VCaP (cell line): ENCODE results near the gene TRIM47.

ENCODE experiments used
- H3K27ac ChIP-seq: fragments of 450-650 bp; 2 replicates; pipeline ENCODE4 v1.5.1; 2017
- TF ChIP-seq, protein P1 (sequence below): fragments of 450-650 bp; conservative IDR thresholded peaks from 2 replicates; pipeline ENCODE4 v1.5.1; 2017; ENCODE audit warnings: mild to moderate bottlenecking, moderate library complexity

TRIM47 gene

DNA sequence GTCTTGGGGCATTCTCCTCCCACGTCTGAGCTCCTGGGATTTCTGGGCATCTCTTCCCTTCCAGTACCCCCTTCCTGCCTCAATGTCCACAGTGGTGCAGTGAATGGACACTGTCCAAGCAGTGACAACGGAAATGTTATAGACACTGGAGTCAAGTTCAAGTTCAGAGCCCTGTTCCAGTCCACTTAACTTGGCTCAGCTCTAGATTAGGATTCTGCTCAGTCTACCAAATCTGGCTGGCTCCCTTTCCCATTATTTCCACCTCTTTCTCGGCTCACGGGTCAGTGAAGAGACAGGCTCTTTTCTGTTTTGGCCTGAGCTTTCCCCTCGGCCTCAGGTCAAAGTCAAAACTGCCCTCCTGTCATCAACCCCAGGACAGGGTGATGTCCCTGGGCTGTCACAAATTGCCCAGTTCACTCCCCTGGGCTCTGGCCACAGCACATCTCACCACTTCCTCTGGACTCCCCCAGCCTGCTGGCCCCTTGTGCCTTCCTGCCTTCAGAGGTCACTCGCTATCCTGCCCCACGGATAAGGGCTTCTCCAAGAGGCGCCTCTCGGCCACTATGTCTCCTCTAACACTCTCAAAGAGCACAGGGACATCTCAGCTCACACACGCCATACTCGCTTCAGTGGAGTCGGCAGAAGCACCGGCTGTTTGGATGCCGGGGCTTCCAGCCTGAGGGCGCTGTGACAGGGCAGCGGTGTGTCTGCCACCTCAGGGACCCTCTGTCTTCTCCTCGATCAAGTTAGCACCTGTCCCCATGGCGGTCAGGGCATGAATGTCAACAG lies 44.0 kb upstream of the TRIM47 start:
- H3K27ac ChIP-seq, result no peak overlapping the region
- TF ChIP-seq, protein P1, sequence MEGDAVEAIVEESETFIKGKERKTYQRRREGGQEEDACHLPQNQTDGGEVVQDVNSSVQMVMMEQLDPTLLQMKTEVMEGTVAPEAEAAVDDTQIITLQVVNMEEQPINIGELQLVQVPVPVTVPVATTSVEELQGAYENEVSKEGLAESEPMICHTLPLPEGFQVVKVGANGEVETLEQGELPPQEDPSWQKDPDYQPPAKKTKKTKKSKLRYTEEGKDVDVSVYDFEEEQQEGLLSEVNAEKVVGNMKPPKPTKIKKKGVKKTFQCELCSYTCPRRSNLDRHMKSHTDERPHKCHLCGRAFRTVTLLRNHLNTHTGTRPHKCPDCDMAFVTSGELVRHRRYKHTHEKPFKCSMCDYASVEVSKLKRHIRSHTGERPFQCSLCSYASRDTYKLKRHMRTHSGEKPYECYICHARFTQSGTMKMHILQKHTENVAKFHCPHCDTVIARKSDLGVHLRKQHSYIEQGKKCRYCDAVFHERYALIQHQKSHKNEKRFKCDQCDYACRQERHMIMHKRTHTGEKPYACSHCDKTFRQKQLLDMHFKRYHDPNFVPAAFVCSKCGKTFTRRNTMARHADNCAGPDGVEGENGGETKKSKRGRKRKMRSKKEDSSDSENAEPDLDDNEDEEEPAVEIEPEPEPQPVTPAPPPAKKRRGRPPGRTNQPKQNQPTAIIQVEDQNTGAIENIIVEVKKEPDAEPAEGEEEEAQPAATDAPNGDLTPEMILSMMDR, result no peak

DNA sequence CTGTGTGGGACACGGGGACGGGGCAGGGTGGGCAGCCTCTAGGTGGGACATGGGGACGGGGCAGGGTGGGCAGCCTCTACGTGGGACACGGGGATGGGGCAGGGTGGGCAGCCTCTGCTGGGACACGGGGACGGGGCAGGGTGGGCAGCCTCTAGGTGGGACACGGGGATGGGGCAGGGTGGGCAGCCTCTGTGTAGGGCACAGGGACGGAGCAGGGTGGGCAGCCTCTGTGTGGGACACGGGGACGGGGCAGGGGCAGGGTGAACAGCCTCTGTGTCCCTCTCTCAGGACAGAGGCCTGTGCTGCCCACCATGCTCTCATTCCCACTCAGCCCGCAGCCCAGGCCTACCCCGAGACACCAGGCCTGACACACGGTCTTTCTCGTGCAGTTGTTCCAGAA lies 43.2 kb upstream of the TRIM47 start:
- no peak overlapping the region for H3K27ac ChIP-seq
- TF ChIP-seq, protein P1, result no peak

DNA sequence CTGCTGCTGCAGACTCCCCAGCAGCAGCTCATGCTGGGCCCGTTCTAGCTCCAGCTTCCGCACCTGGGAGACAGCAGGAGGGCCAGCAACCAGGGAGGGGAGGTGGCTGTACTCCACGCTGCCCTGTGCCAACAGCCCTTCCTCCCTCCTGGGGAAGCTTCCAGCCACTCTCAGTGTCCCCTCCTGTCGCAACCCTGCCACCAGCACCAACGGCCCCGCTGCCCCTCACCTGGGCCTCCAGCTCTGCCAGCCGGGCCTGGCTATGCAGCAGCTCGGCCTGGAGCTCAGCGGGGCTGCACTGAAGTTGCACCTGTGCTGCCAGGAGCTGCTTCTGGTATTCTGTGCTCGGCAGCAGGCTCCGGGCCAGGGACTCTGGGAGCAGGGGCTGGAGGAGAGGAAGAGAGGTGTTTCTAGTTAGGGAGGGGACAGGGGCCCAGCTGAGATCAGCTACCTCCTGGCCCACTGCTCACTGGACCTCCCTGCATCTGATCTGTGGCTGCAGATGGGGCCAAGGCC lies 41.7 kb upstream of the TRIM47 start:
- no peak overlapping the region for H3K27ac ChIP-seq
- TF ChIP-seq, protein P1, result no peak

DNA sequence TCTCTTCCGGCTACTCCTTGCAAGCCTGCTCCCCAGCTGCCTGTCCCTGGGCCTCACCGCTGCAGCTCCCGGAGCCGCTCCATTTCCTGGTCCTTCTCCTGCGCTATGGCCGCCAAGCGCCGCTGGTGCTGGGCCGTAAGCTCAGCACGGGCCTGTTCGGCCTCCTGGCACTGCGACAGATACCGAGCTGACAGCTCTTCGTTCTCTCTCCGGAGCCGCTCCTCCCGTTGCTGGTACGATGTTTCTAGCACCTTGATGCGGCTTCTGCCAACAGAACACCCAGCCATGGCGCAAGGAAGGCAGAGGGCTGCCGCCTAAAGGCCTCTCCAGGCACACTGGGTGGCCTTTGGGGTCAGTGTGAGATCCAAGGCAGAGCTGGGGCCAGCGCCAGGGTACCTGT lies 41.2 kb upstream of the TRIM47 start:
- TF ChIP-seq, protein P1, result no peak
- no peak overlapping the region for H3K27ac ChIP-seq

DNA sequence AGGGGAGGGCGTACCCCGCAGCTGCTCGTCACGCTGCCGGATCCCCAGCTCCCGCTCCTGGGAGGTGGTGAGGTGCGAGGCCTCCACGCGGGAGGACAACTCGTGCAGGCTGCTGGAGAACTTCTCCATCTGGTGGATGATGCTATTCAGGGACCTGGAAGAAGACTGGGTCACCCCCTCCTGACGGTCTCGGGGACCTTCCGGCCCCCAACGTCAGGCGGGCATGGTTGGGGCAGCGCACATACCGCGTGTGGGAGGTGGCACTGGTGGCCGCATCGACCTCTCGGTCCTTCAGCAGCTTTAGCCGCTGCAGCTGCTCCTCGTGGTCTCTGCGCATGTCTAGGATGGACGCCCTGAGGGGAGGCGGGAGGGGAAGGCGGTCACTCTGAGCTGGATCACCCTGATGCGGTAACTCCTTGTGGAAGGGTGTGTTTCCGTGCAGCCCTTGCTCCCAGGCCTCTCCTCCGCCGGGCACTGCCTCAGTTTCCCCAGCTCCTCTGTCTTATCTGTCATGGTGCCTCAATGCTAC lies 39.6 kb upstream of the TRIM47 start:
- TF ChIP-seq, protein P1, result no peak
- no peak overlapping the region for H3K27ac ChIP-seq

DNA sequence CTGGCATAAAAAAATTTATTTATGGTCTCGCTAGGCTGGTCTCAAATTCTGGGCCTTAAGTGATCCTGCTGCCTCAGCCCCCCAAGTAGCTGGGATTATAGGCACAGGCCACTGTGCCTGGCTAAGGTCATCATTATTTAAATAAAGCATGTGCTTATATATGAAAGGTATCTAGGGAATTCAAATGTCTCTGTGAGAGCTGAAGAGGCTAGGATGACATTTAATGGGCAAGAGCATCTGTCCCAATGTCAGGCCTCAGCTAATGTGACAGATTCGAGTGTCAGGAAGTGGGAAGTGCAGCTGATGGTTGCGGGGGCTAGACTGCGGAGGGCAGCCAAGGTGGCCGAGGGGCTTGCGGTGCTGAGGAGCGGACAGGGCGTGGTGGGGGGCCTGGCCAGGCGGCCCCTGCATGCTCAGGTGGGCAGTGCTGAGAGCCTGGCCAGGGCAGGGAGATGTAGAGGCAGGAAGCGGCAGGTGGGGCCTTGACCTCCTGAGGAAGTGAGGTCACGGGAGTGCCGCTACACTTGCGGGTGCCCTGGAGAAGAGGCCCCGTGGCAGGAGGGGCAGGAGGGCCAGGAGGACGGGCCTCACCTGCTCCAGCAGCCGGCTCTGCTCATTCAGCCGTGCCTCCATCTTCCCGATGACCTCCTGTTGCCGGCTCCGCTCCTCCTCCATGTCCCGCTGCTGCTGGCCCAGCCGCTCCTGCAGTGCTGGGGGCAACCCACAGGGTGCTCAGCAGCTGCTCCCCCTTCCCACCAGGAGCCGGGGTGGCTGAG lies 38.9 kb upstream of the TRIM47 start:
- no peak overlapping the region for H3K27ac ChIP-seq
- TF ChIP-seq, protein P1, result no peak

DNA sequence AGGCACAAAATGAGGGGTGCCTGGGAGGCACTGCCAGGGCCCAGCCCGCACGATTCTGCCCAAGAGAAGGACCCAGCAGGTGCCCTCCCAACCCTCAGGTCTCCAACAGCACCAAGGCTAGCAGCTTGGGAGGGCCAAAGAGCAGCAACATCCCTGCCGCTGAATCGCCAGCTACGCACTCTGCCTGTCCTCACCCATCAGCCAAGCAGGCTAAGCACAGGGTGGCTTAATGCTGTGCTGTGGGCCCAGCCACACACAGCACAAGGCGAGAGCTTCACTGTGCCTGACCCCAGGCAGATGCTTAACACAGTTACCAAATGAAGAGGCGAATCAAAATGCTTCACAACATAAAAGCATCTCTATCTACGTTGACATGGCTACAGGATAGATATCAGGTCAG lies 36.9 kb upstream of the TRIM47 start:
- H3K27ac ChIP-seq, result no peak overlapping the region
- TF ChIP-seq, protein P1, result no peak
